GM21367 (cell line): Measurements from ENCODE around the gene ZFPL1.
"Not testable (repeated sequence)": the region's sequence is repeated elsewhere in the genome, so short reads cannot be mapped to it uniquely, and the experiment has no call there.

Experiments
- ATAC-seq: cut with Tn5 transposase; IDR thresholded peaks from one replicate; pipeline ENCODE4 v1.9.1; 2021; ENCODE audit not compliant: unreplicated experiment

The ZFPL1 gene

DNA sequence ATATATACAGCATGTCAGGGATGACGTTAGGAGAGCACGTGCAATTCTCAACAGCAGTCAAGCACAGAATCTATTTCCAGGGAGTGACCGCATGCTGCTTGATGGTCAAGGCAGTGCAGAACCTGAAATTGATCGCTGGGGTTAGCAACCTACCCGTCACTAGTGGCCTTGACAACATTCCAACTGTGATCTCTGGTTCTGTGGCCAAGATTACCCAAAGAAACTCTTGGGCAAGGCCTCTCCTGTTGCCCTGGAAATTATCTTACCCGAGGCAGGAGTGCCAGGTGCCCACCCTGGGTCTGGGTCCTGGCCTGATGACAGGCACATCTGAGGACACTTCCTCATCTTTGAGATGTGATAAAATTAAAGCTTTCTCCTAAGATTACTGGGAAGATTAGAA, 29.8 kb downstream of the ZFPL1 start:
- no peak for ATAC-seq

DNA sequence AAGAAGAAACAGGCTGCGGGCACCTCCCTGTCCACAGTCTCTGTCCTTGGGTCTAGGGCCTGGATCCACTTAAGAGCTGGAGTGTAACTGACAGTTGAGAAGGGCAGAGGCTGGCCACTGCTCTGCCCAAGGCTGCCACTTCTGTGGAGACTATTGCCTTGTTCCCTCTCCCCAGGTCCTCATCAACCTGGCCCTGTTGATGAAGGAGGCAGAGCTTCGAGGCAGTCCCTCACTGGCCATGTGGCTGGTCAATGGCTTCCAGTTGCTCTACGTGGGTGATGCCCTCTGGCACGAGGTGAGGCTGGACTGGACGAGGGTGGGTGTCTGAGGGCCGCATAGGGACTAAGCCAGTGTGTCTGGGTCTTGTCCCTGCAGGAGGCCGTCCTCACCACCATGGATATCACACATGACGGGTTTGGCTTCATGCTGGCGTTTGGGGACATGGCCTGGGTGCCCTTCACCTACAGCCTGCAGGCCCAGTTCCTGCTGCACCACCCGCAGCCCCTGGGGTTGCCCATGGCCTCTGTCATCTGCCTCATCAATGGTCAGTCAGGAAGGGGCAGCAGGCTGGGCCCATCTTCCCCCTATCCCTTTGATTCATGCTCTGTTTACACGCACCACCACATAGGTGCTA, 30.6 kb downstream of the ZFPL1 start:
- ATAC-seq, result no peak

DNA sequence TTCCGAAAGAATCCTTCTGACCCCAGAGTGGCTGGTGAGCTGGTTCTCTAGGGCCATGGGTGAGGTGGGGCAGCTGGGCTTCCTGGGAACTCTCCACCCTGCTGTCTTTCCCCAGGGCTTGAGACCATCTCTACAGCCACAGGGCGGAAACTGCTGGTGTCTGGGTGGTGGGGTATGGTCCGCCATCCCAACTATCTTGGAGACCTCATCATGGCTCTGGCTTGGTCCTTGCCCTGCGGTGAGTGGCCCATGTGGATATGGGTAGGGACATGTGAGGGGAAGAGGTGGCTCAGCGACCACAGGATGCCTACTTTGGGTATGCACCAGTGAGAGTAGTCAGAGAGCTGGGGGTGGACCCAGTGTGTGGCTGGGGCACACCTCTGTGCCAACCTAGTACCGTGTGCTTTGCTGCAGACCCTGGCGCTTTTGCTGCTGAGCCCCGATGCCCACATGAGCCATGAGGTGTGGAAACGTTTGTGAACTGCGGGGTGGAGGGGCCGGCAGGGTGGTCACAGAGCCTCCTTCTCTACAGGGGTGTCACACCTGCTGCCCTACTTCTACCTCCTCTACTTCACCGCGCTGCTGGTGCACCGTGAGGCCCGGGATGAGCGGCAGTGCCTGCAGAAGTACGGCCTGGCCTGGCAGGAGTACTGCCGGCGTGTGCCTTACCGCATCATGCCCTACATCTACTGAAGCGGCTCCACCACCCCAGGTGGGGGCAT, 31.5 kb downstream of the ZFPL1 start:
- ATAC-seq, result no peak

DNA sequence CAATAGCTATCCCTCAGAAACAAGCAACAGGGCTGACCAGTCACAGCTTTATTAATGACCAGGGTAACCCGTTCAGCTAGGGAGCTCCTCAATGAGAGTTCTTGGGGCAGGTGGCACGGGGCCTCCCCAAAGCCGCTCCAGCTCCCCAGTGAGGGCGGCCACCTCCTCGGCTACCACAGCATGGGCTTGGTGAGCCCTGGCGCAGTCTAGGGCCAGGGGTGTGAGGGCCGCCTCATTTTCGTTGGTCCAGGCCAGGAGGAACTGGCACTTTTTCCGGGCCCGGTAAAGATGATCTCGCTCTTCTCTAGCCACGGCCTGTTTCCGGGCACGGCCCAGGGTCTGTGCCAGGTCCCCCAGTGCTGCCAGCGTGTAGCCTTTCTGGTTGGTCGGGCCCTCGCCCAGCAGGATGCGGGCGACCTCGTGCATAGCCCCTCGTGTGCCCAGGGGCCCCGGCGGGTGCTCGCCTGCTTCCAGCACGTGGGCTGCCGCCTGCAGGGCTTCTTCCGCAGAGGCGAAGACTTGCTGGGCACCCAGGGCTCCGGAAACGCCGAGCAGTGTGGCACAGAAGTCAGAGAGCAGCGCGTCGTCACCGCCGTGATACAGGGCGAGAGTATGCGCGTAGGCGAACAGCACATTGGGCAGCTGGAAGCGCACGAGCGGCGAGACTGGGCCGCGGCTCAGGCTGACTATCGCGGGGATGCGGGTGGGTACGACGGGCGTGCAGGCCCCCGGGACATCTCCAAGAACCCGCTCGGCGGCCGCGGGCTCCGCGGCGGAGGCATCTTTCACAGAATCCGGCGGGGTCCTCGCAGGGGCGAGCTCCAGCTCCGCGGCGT, 32.6 kb downstream of the ZFPL1 start:
- ATAC-seq, result no peak

DNA sequence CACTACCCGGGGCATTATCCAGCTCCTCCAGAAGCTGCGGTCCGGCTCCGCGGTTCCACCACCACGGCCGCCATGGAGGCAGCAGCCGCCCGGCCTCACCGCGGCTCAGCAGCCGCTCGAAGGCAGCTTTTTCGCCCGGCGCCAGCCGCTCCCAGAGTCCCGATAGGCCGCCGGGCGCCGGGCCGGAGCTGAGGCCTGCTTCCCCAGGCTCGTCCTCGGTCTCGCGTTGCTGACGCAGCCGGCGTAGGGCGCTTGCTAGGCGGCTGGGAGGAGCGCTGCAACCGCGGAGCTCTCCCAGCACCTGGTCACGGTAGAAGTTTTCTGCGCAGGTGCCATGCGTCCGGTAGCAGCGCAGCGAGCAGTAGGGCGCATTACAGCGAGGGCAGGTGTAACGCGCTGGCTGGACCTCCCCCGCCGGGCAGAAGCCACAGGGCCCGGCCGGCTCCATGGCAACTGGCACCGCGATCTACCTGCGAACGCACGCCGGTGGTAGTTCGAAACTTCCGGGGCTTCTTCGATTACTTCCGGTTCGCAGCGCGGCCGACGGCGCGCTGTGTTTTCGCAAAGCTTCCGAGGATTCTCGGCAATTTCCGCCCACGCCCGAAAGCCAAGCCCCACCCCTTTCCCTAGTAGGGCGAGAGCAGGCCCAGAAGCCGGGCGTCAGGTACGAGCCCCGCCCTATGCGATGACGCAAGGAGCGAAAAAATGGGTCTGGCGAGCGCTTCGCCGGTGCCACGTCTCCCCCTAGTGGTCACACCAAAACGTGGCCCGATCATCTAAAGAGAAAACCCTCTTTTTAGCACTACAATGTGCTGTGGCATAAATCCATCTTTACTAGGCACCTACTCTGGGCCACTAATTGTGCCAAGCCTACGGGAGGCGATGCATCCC, 33.4 kb downstream of the ZFPL1 start, which contains the start of gene ZNHIT2:
Gene ZNHIT2, minus strand, starts transcription at position 496 of the 891 bp plus-strand sequence. Its CDS starts 48 bp downstream, at position 448.
- peak; percentile 47 for ATAC-seq

DNA sequence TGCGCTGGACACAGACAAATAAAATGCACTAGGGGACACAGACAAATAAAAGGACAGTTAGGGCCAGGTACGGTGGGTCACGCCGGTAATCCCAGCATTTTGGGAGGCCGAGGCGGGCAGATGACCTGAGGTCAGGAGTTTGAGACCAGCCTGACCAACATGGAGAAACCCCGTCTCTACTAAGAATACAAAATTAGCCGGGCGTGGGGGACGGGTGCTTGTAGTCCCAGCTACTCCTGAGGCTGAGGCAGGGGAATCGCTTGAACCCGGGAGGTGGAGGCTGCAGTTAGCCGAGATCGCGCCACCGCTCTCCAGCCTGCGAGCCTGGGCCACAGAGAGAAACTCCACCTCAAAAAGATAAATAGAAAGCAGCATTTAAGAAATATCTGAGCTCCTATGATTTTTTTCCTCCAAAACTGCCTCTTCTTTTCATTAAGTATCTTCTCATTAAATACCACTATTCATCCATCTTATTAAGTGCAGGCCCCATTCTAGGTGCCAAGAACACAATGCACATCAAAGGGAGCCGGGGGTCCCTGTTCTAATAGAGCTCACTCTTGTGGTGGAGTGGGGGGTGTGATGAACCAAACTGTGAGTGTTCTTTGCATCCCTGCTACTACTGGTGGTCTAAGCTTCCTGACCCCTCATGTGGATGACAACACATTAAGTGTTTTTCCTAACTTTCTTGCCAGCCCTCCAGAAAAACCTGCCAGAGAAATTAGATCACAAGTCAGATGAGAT, 34.2 kb downstream of the ZFPL1 start:
- ATAC-seq, result no peak

DNA sequence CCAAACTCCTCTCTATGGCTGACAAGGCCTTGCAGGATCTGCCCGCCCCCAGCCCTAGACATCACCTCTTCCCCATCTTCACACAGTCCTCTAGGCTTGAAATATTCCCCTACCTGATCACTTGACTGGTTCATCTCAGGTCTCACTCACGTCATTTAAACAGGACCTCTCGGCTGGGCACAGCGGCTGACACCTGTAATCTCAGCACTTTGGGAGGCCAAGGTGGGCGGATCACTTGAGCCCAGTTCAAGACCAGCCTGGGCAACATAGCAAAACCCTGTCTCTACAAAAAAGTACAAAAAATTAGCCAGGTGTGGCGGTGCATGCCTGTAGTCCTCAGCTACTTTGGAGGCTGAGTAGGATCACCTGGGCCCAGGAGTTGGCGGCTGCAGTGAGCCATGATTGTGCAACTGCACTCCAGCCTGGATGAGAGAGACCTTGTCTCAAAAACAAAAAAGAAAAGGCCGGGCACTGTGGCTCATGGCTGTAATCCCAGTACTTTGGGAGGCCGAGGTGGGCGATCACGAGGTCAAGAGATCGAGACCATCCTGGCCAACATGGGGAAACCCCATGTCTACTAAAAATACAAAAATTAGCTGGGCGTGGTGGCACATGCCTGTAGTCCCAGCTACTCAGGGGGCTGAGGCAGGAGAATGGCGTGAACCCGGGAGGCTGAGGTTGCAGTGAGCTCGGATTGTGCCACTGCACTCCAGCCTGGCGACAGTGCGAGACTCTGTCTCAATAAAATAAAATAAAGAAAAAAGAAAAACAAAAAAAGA, 35.1 kb downstream of the ZFPL1 start:
- ATAC-seq, result not testable (repeated sequence)

DNA sequence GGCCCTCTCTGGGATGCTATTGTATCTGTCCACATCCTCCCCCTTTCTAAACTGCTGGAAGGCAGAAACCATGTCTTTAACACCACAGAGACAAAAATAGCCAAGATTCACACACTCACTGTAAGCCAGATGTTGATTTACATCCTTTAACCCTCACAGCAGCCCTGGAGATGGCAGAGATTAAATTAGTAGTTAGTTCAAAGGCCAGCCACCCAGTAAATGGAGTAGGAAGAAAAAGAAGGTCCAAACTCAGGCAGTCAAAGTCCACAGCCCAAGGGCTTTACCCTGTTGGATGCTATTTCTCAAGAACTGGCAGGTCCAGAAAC, 35.6 kb downstream of the ZFPL1 start:
- no peak for ATAC-seq

DNA sequence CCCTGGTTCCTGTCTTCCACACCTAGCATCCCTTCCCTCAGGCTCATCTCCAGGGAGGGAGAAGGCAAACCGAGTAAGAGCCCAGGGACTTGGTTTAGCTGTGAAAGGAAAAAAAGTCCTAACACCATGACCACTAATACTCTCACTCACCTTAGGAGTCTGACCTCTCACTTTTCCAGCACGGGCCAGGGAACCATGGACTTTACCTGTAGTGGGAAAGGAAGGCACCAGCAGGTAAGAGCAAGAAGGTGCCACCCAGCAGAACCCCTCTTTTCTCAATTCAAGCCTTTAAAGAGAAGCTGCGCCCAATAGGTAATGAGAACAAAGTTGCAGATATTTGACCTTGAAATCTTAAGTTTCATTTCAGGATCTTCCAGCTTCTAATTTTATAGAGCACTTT, 36.8 kb downstream of the ZFPL1 start:
- no peak for ATAC-seq

DNA sequence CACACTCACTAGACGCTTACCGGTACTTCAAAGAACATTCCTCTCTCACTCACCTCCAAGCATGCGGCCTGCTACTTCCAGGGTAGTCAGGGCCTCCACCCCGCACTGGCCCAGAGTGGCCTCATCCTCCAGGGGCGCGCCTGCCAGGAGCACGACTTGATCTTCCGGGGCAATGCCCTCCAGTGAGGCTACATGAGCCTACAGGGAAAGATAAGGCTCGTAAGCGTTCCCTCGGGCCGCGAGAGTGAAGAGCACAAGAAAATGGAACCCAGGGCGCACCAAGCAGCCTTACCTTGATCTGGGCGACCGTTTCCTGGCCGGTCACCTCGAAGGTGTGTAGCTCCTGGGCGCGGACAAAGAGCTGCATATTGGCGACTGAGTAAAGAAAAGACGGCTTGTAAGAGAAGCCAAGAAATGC, 37.4 kb downstream of the ZFPL1 start:
- ATAC-seq, result no peak

DNA sequence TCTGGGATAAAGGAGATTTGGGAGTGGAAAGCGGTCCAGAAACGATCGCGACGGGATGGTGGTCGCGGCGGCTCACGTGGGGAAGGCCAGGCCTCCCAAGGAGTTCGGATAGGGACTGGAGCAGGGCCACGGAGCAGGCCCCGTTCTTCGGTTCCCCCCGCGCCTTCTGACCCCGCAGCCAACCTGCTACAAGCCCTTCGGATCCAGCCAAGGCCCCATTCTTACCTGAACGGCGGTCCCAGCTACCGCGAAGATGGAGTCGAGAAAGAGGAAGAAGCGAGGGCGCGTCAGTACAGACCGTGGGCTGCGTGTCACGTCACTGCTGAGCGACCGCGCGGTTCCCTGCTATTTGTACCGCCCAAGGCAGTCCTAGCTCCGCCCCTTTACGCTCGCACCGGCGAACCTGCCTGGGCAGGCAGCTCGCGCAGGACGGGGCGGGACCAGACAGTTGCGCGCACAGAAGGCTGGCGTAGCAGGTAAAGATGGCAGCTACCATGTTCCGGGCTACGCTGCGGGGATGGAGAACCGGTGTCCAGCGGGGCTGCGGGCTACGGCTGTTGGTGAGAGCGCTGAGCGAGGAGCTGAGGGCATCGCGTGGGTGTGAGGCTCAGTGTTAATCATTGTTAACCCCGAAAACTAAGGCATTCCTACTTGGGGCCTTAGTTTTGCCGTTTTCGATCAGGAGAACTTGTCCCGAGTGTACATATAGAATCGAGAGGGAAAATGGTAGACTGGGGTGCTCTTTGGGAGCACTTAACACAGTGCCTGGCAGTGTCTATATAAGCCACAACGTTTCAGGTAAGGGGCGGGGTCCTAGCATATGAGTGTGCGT, 38.1 kb downstream of the ZFPL1 start, which contains the start of the genes FAU and MRPL49:
Gene FAU, minus strand, starts transcription at position 270 of the 832 bp plus-strand sequence. CDS start 321 bp downstream, outside the sequence.
Gene MRPL49, plus strand, starts transcription at position 457 of the 832 bp plus-strand sequence. Its CDS starts 26 bp downstream, at position 483.
- ATAC-seq, result peak; percentile 48

DNA sequence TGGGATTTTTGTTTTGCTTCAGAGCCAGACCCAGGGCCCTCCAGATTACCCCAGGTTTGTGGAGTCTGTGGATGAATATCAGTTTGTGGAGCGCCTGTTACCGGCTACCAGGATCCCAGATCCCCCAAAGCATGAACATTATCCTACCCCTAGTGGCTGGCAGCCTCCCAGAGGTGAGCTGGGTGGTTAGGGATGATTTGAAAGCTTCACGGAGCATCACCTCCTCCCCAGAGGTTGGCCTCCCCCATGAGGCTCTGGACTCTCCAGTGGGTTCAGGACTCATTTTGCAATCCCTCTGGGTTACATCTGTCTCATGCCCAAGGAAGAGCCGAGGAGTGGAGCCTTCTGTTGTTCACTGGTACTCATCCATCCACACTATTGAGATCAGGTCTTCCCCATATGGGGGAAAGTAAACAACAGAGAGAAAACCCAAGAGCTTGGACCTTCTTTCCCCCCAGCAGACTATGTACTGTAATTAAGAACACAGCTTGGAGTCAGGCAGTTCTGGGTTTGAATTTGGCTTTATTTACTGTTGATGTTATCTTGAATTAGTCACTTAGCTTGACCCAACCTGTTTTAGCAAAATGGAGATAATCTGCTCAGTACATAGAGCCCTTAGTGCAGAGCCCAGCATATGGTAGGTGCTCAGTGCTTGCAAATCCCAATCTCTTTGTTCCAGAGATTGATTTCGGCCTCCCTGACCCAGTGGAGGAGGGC, 40.6 kb downstream of the ZFPL1 start:
- no peak for ATAC-seq

DNA sequence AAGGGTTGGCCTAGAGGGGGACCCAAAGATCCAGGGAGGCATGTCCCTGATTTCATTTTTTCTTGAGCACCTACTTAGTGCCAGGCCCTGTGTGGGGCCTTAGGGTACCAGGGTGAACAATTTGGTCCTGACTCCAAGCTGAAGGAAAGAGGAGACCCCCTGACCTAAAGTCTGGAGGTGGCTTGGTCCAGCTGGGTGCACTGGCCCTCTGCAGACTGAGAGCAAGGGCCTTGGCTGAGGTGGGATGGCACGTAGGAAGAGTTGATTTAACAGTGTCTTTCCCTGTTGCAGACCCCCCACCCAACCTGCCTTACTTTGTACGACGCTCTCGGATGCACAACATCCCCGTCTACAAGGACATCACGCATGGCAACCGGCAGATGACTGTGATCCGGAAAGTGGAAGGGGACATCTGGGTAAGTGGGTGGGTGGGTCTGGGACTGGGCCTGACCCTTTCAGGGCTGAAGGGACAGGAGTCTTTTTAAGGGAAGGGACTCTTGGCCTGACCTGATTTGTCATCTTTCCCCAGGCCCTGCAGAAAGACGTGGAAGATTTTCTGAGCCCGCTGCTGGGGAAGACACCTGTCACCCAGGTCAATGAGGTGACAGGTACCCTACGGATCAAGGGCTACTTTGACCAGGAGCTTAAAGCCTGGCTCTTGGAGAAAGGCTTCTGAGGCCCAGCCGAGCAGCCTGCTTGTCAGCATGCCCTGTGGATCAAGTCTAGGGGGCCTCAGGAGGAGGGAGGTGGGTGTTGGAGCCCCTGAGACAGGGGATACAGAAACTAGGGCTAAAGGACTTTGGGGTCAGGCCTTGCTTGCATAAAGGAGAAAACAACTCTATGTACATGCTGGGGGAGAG, 41.4 kb downstream of the ZFPL1 start:
- no peak for ATAC-seq

DNA sequence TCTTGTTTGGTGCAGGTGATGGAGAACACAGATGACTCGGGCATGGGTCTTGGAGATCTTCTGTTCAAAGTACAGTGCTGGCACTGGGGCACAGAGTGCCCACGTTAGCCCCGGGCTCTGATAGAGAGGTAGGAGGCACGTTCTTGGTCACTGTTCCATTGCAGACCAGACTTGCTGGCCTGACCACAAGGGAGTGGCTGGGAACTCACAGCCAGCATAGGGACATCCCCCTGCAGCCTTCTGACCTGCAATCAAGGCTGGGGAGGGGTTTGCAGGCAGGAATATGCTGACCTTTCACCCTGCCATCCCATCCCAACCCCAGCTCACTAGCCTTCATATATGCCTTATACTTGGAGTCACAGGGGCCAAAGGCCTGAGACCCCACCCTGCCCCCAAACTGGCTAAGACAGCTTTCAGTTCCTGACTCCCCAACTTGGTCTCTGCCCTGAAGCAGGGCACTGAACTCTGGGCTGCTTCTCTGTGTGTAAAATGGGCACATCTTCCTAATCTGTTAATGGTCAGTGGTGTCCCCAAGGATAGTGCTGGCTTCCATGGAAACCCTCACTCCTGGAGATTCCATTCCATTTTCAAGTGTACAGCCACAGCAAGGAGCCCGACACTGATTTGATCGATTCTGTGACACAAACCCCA, 42.7 kb downstream of the ZFPL1 start:
- ATAC-seq, result no peak

DNA sequence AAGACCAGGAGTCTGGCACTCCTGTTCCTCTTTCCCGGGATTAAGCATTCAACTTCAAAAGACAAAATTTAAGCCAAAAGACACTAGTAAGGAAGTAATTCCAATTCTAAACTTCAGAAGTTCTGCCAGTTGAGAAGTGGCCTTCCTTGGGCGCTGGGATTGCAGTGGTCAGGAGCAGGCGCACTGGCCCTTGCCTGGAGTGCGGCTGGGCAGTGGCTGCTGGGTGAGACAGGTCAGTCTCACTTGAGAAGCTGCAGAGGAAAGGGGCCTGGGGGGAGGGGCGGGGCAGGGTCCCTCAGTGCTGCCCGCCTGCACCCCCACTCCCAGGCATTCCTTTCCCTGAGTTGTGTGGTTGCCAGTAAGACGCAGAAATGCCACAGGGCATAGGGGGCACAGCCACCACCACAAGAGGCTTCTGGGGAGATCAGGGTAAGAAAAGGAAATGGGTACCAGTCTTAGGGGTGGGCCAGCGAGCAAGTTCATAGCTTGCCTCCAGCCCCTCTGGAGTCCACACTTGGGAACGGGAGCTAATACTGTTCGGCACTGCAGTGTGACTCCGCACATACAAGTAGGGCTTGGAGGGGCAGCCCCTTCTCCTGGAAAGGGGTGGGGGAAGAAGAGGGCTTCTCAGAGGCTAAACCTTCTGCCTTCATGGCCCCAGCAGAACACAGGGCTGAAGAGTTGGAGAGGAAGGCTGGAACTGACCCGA, 43.6 kb downstream of the ZFPL1 start:
- no peak for ATAC-seq
